Cardiac muscle cell (in vitro differentiated cells and primary cell): Measurements from ENCODE around the gene SNED1. TPM values are rescaled to one million over a fixed set of nuclear protein-coding genes. Genes with fewer than 3 reads are reported as not detected.

Source experiments
- DNase-seq, 2 donors: peaks; one replicate each; pipeline versions ENCODE4 v3.0.0 to v3.0.0-alpha.2; 2010 to 2017; ENCODE audit warnings: low read depth in 1 of 2, low spot score in 1 of 2
- H3K27ac ChIP-seq: fragments of 200-600 bp; sonication (generic); 2 replicates; pipeline ENCODE4 v1.5.1; 2016
- H3K27me3 ChIP-seq: fragments of 200-600 bp; sonication (generic); 2 replicates; pipeline ENCODE4 v1.6.0; 2016; ENCODE audit warnings: control low read depth
- H3K36me3 ChIP-seq: fragments of 200-600 bp; sonication (generic); 2 replicates; pipeline ENCODE4 v1.5.1; 2016; ENCODE audit warnings: control low read depth
- H3K4me1 ChIP-seq: fragments of 200-600 bp; sonication (generic); 2 replicates; pipeline ENCODE4 v1.8.1; 2017; ENCODE audit warnings: low read depth, mild to moderate bottlenecking, mixed run types
- H3K4me3 ChIP-seq: fragments of 200-600 bp; sonication (generic); 2 replicates; pipeline ENCODE4 v1.5.1; 2016; ENCODE audit warnings: mild to moderate bottlenecking
- H3K9me3 ChIP-seq: fragments of 200-600 bp; sonication (generic); 2 replicates; pipeline ENCODE4 v1.5.1; 2017; ENCODE audit warnings: low read depth, mild to moderate bottlenecking, control low read depth
- CTCF ChIP-seq: IDR thresholded peaks from 2 replicates; pipeline ENCODE4 v1.5.1; 2012; ENCODE audit warnings: low read depth, mild to moderate bottlenecking, low read length
- polyA plus RNA-seq: library from polyadenylated mRNA; unstranded; fragments of >200 nt; fragmentation: Nextera tagmentation; extraction: Ambion mirVana; gene quantifications from 2 replicates; pipeline ENCODE4 v1.2.1, GENCODE V29; 2016
- total RNA-seq: library from RNA; depleted of rRNA; stranded (reverse); fragments of >200 nt; gene quantifications from 2 replicates; pipeline ENCODE4 v1.2.3, GENCODE V29; 2016

Gene SNED1
- total and polyA plus RNA-seq, 2 experiments from 2014 or later, result 0.09 to 0.76 TPM

GRCh38 chr2:241030883-241031282 lies 32.5 kb downstream of the SNED1 start:
- no peaks in the 10 kb centered on the region for H3K4me1 ChIP-seq
- no peaks in the 10 kb centered on the region for H3K36me3 ChIP-seq
- no peak for TF ChIP-seq CTCF
- H3K27me3 ChIP-seq, result peaks cover 13% of the 10 kb centered on the region
- H3K9me3 ChIP-seq, result no peaks in the 10 kb centered on the region
- no peak overlapping the region for H3K4me3 ChIP-seq
- DNase-seq, result no peak
- no peak overlapping the region for H3K27ac ChIP-seq

- no peak for DNase-seq
- TF ChIP-seq CTCF, result no peak
- H3K4me3 ChIP-seq, result no peak overlapping the region
- peaks cover 20% of the 10 kb centered on the region for H3K27me3 ChIP-seq
- no peaks in the 10 kb centered on the region for H3K36me3 ChIP-seq
- H3K9me3 ChIP-seq, result no peaks in the 10 kb centered on the region
- H3K4me1 ChIP-seq, result peaks cover 2% of the 10 kb centered on the region
- H3K27ac ChIP-seq, result no peak overlapping the region
These were observed 33.2 kb downstream of the SNED1 start for GRCh38 chr2:241031436-241032165.

DNA sequence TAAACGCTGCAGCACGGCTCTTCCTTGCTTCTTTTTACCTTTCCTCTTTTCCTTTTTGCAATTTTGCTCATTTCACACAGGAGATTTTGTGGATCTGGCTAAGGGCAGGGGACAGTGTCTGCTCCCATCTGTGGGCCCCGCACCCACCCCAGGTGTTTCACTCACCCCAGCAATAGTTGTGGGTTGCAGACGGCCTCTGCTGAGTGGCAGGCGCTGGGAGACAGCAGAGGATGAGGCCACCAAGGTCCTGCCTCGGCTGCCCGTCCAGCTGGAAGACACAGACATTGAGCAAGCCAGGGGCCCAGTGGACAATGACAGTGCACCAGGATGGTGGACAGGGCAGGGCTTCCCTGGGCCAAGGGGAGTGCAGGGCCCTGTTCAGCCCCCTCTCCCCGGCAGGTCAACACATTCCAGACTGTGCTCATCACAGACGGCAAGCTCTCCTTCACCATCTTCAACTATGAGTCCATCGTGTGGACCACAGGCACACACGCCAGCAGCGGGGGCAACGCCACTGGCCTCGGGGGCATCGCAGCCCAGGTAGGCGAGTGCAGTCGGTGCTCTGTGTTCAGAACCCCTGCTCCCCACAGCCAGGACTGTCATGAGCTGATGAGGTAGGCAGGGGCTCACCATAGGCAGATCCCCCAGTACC lies 35.0 kb downstream of the SNED1 start:
- H3K36me3 ChIP-seq, result no peaks in the 10 kb centered on the region
- H3K4me1 ChIP-seq, result peaks cover 8% of the 10 kb centered on the region
- no peak for TF ChIP-seq CTCF

GRCh38 chr2:241033994-241034393 lies 35.6 kb downstream of the SNED1 start:
- peaks cover 42% of the 10 kb centered on the region for H3K27me3 ChIP-seq
- H3K4me3 ChIP-seq, result no peak overlapping the region
- H3K36me3 ChIP-seq, result no peaks in the 10 kb centered on the region
- TF ChIP-seq CTCF, result no peak
- no peak overlapping the region for H3K27ac ChIP-seq
- DNase-seq, result no peak
- H3K4me1 ChIP-seq, result peaks cover 8% of the 10 kb centered on the region
- no peaks in the 10 kb centered on the region for H3K9me3 ChIP-seq

More for the DNA sequence above, 35.0 kb downstream of the SNED1 start:
- no peak overlapping the region for H3K27ac ChIP-seq
- DNase-seq, result no peak
- no peaks in the 10 kb centered on the region for H3K9me3 ChIP-seq
- H3K4me3 ChIP-seq, result no peak overlapping the region
- peaks cover 37% of the 10 kb centered on the region for H3K27me3 ChIP-seq

GRCh38 chr2:241034490-241035141 lies 36.2 kb downstream of the SNED1 start:
- peaks cover 46% of the 10 kb centered on the region for H3K27me3 ChIP-seq
- DNase-seq, result no peak

More at GRCh38 chr2:241034490-241035141, 36.2 kb downstream of the SNED1 start:
- Histone ChIP-seq H3K36me3 (no peaks in the 10 kb centered on the region), H3K9me3 (no peaks in the 10 kb centered on the region), H3K4me1 (peaks cover 8% of the 10 kb centered on the region), H3K27ac (no peak overlapping the region), H3K4me3 (no peak overlapping the region)
- TF ChIP-seq CTCF, result no peak
